HEK293 (cell line): Measurements from ENCODE around the gene KATNAL1.

Experiments used
- CTCF ChIA-PET: fragments of 350-600 bp; formaldehyde crosslinking; extraction: SDS; loops from one replicate; lab custom pipeline; 2021; ENCODE audit warnings: antibody characterized with exemption; lab: Yijun Ruan, JAX
- POLR2A ChIA-PET: fragments of 300-600 bp; formaldehyde crosslinking; extraction: SDS; loops from one replicate; lab custom pipeline; 2020; ENCODE audit warnings: antibody characterized with exemption, inconsistent platforms; lab: Yijun Ruan, JAX
- H3K27ac ChIP-seq: fragments of 200-500 bp; sonication (Bioruptor generic); 2 replicates; pipeline ENCODE4 v1.5.1; 2014; ENCODE audit warnings: low read depth, low read length, control low read depth, inconsistent platforms; ENCODE audit errors: extremely low read depth
- H3K36me3 ChIP-seq, 2 experiments: fragments of 200-500 bp in 1 of 2; sonication (Bioruptor generic) in 1 of 2; 1 replicate in 1 of 2; 2 replicates in 1 of 2; pipeline ENCODE4 v1.5.1; 2014 to 2017; ENCODE audit warnings: inconsistent platforms in 2 of 2, low read length in 2 of 2; ENCODE audit not compliant: control insufficient read depth in 2 of 2, insufficient read depth in 1 of 2
- H3K4me1 ChIP-seq: fragments of 200-500 bp; sonication (Bioruptor generic); 2 replicates; pipeline ENCODE4 v1.5.1; 2014; ENCODE audit warnings: mild to moderate bottlenecking, low read length, inconsistent platforms; ENCODE audit not compliant: control insufficient read depth, insufficient read depth
- H3K4me3 ChIP-seq: 2 replicates; pipeline ENCODE4 v1.5.1; 2011; ENCODE audit warnings: low read depth, mild to moderate bottlenecking, control low read depth, low read length, moderate library complexity
- H3K9me3 ChIP-seq: fragments of 200-500 bp; sonication (Bioruptor generic); 2 replicates; pipeline ENCODE4 v1.5.1; 2014; ENCODE audit warnings: low read depth, low read length, inconsistent platforms; ENCODE audit not compliant: control insufficient read depth, insufficient read depth
- HOXC10 ChIP-seq: sonication (generic); formaldehyde crosslinking; IDR thresholded peaks from 2 replicates; pipeline ENCODE4 v1.8.1; 2023; ENCODE audit warnings: mild to moderate bottlenecking, missing genetic modification reagents
- MYNN ChIP-seq: fragments of 450-650 bp; formaldehyde crosslinking; IDR thresholded peaks from 2 replicates; pipeline ENCODE4 v1.5.1; 2016; ENCODE audit warnings: missing biosample characterization, missing genetic modification characterization, borderline replicate concordance
- REST ChIP-seq: fragments of 450-650 bp; formaldehyde crosslinking; IDR thresholded peaks from 2 replicates; pipeline ENCODE4 v1.5.1; 2016; ENCODE audit warnings: missing biosample characterization, missing genetic modification characterization
- TRIM28 ChIP-seq: IDR thresholded peaks from 2 replicates; pipeline ENCODE4 v1.6.1; 2011; ENCODE audit warnings: low read length, control low read depth, borderline replicate concordance
- WT1 ChIP-seq: fragments of 450-650 bp; formaldehyde crosslinking; IDR thresholded peaks from 2 replicates; pipeline ENCODE4 v1.5.1; 2016; ENCODE audit warnings: missing biosample characterization, missing genetic modification characterization
- ZFP41 ChIP-seq: fragments of 450-650 bp; formaldehyde crosslinking; IDR thresholded peaks from 2 replicates; pipeline ENCODE4 v1.5.1; 2016; ENCODE audit warnings: missing biosample characterization, missing genetic modification characterization, borderline replicate concordance
- ZNF155 ChIP-seq: fragments of 450-650 bp; formaldehyde crosslinking; IDR thresholded peaks from 2 replicates; pipeline ENCODE4 v1.5.1; 2016; ENCODE audit warnings: missing biosample characterization, missing genetic modification characterization
- ZNF175 ChIP-seq: fragments of 450-650 bp; formaldehyde crosslinking; IDR thresholded peaks from 2 replicates; pipeline ENCODE4 v1.5.1; 2016; ENCODE audit warnings: missing biosample characterization, missing genetic modification characterization
- ZNF24 ChIP-seq: fragments of 450-650 bp; formaldehyde crosslinking; IDR thresholded peaks from 2 replicates; pipeline ENCODE4 v1.5.1; 2016; ENCODE audit warnings: missing biosample characterization, missing genetic modification characterization
- ZNF488 ChIP-seq: fragments of 450-650 bp; formaldehyde crosslinking; IDR thresholded peaks from 2 replicates; pipeline ENCODE4 v1.5.1; 2016; ENCODE audit warnings: missing biosample characterization, missing genetic modification characterization
- ZNF514 ChIP-seq: fragments of 450-650 bp; formaldehyde crosslinking; IDR thresholded peaks from 2 replicates; pipeline ENCODE4 v1.5.1; 2016; ENCODE audit warnings: missing biosample characterization, missing genetic modification characterization
- ZNF521 ChIP-seq: fragments of 450-650 bp; formaldehyde crosslinking; IDR thresholded peaks from 2 replicates; pipeline ENCODE4 v1.5.1; 2017; ENCODE audit warnings: missing biosample characterization, mild to moderate bottlenecking, missing genetic modification characterization
- ZNF549 ChIP-seq: fragments of 450-650 bp; IDR thresholded peaks from 2 replicates; pipeline ENCODE4 v1.5.1; 2018; ENCODE audit warnings: missing biosample characterization, missing genetic modification characterization, mild to moderate bottlenecking, inconsistent platforms, moderate library complexity
- ZNF571 ChIP-seq: fragments of 450-650 bp; formaldehyde crosslinking; IDR thresholded peaks from 2 replicates; pipeline ENCODE4 v1.5.0; 2017; ENCODE audit warnings: missing biosample characterization, missing genetic modification characterization
- ZNF701 ChIP-seq: fragments of 450-650 bp; formaldehyde crosslinking; IDR thresholded peaks from 2 replicates; pipeline ENCODE4 v1.5.1; 2016; ENCODE audit warnings: missing biosample characterization, missing genetic modification characterization
- ZNF76 ChIP-seq: fragments of 450-650 bp; formaldehyde crosslinking; IDR thresholded peaks from 2 replicates; pipeline ENCODE4; 2016; ENCODE audit warnings: low read depth, missing biosample characterization, missing genetic modification characterization, borderline replicate concordance
- ZSCAN30 ChIP-seq: fragments of 450-650 bp; IDR thresholded peaks from 2 replicates; pipeline ENCODE4 v1.5.1; 2018; ENCODE audit warnings: missing biosample characterization, mild to moderate bottlenecking, missing genetic modification characterization, moderate library complexity
- TF ChIP-seq, protein P1 (sequence below): fragments of 450-650 bp; formaldehyde crosslinking; IDR thresholded peaks from 2 replicates; pipeline ENCODE4 v1.5.1; 2016; ENCODE audit warnings: missing biosample characterization, missing genetic modification characterization
- TF ChIP-seq, protein P2 (sequence below): fragments of 450-650 bp; formaldehyde crosslinking; IDR thresholded peaks from 2 replicates; pipeline ENCODE4 v1.5.1; 2016; ENCODE audit warnings: missing biosample characterization, missing genetic modification characterization
- TF ChIP-seq, protein P3 (sequence below): fragments of 450-650 bp; formaldehyde crosslinking; conservative IDR thresholded peaks from 2 replicates; pipeline ENCODE4 v1.5.1; 2016; ENCODE audit warnings: low read depth, missing biosample characterization, missing genetic modification characterization

Gene KATNAL1

GRCh38 chr13:30154931-30155330 lies 152.4 kb downstream of the KATNAL1 start:
- no peak for TF ChIP-seq ZNF514 (tag by site-specific recombination)
- Histone ChIP-seq H3K4me3 (no peak overlapping the region), H3K9me3 (no peaks in the 10 kb centered on the region), H3K27ac (no peak overlapping the region), H3K4me1 (no peaks in the 10 kb centered on the region), H3K36me3 (no peaks in the 10 kb centered on the region)
- ChIA-PET CTCF (no interaction called here), POLR2A (no interaction called here)

GRCh38 chr13:30154531-30154930 lies 152.8 kb downstream of the KATNAL1 start:
- H3K4me1 ChIP-seq = no peaks in the 10 kb centered on the region
- no peak overlapping the region for H3K4me3 ChIP-seq
- ChIA-PET POLR2A (no interaction called here), CTCF (no interaction called here)
- TF ChIP-seq ZNF521 (tag by site-specific recombination) (no peak), ZNF24 (no peak), ZNF175 (tag by site-specific recombination) (no peak), TRIM28 (no peak), ZNF549 (no peak), MYNN (tag by site-specific recombination) (no peak), HOXC10 (no peak), ZNF571 (tag by site-specific recombination) (no peak), ZFP41 (tag by site-specific recombination) (no peak), ZNF701 (tag by site-specific recombination) (no peak), ZNF155 (tag by site-specific recombination) (no peak), ZNF76 (no peak), WT1 (no peak), ZNF488 (no peak)
- TF ChIP-seq, protein P1, sequence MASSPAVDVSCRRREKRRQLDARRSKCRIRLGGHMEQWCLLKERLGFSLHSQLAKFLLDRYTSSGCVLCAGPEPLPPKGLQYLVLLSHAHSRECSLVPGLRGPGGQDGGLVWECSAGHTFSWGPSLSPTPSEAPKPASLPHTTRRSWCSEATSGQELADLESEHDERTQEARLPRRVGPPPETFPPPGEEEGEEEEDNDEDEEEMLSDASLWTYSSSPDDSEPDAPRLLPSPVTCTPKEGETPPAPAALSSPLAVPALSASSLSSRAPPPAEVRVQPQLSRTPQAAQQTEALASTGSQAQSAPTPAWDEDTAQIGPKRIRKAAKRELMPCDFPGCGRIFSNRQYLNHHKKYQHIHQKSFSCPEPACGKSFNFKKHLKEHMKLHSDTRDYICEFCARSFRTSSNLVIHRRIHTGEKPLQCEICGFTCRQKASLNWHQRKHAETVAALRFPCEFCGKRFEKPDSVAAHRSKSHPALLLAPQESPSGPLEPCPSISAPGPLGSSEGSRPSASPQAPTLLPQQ (tag by site-specific recombination) = no peak
- TF ChIP-seq, protein P2, sequence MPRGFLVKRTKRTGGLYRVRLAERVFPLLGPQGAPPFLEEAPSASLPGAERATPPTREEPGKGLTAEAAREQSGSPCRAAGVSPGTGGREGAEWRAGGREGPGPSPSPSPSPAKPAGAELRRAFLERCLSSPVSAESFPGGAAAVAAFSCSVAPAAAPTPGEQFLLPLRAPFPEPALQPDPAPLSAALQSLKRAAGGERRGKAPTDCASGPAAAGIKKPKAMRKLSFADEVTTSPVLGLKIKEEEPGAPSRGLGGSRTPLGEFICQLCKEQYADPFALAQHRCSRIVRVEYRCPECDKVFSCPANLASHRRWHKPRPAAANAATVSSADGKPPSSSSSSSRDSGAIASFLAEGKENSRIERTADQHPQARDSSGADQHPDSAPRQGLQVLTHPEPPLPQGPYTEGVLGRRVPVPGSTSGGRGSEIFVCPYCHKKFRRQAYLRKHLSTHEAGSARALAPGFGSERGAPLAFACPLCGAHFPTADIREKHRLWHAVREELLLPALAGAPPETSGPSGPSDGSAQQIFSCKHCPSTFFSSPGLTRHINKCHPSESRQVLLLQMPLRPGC (tag by site-specific recombination) = no peak
- no peaks in the 10 kb centered on the region for H3K9me3 ChIP-seq
- H3K36me3 ChIP-seq = no peaks in the 10 kb centered on the region
- no peak overlapping the region for H3K27ac ChIP-seq

DNA sequence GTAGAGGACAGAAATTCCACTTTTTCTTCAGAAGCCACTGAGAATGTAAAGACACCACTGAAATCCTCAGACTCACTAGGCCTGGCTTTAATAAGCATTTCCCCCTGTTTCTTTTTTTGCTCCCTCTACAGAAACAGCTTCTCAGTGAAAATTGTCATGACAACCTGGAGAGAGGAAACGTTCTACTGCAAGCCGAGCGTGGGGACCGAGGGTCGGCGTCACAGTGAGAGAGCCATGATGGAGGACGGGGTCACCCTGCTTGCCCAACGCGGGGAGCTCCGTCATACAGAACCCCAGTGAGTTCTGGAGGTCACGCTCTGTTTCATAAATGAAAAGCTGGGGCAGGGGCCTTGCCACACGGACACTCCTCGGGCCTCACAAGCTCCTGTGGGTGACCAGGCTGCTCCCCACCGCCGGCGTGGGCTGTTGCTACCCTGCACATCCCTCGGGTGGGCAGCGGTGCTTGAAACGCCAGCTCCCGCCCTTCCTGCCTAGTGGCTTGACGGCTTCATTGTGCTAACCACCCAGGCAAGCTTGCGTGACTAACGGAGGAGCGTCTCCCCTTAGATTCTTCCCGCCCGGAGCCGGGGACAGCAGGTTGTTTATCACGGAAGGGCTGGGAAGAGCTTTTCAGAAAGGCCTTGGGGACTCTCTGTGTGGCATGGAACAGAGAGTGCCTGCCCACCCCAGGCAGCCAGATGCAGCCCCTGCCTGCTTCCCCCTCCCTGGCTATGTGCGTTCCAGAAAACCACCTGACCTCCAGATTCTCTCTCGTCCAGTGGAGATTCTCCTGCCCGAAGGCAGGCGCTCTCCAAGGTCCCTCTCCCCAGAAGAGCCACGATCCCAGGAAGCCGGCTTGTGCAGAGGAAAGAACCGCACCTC lies 153.6 kb downstream of the KATNAL1 start:
- POLR2A ChIA-PET = no interaction called here
- Histone ChIP-seq H3K4me1 (no peaks in the 10 kb centered on the region), H3K27ac (no peak overlapping the region), H3K36me3 (no peaks in the 10 kb centered on the region), H3K4me3 (no peak overlapping the region), H3K9me3 (no peaks in the 10 kb centered on the region)
- TF ChIP-seq, protein P3, sequence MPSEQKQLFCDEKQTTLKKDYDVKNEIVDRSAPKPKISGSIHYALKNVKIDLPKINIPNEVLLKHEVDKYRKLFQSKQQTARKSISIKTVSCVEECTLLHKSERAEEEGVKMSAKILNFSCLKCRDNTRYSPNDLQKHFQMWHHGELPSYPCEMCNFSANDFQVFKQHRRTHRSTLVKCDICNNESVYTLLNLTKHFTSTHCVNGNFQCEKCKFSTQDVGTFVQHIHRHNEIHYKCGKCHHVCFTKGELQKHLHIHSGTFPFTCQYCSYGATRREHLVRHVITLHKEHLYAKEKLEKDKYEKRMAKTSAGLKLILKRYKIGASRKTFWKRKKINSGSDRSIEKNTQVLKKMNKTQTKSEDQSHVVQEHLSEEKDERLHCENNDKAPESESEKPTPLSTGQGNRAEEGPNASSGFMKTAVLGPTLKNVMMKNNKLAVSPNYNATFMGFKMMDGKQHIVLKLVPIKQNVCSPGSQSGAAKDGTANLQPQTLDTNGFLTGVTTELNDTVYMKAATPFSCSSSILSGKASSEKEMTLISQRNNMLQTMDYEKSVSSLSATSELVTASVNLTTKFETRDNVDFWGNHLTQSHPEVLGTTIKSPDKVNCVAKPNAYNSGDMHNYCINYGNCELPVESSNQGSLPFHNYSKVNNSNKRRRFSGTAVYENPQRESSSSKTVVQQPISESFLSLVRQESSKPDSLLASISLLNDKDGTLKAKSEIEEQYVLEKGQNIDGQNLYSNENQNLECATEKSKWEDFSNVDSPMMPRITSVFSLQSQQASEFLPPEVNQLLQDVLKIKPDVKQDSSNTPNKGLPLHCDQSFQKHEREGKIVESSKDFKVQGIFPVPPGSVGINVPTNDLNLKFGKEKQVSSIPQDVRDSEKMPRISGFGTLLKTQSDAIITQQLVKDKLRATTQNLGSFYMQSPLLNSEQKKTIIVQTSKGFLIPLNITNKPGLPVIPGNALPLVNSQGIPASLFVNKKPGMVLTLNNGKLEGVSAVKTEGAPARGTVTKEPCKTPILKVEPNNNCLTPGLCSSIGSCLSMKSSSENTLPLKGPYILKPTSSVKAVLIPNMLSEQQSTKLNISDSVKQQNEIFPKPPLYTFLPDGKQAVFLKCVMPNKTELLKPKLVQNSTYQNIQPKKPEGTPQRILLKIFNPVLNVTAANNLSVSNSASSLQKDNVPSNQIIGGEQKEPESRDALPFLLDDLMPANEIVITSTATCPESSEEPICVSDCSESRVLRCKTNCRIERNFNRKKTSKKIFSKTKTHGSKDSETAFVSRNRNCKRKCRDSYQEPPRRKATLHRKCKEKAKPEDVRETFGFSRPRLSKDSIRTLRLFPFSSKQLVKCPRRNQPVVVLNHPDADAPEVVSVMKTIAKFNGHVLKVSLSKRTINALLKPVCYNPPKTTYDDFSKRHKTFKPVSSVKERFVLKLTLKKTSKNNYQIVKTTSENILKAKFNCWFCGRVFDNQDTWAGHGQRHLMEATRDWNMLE (tag by site-specific recombination) = no peak
- TF ChIP-seq ZSCAN30 = no peak
- TF ChIP-seq REST (tag by site-specific recombination) = peak; percentile 89
- CTCF ChIA-PET = no interaction called here
